GM10248 (cell line): ENCODE results near the gene BCL2A1.

Experiments
- CTCF ChIA-PET: fragments of 300-600 bp; sonication (Branson Sonifier 250); formaldehyde crosslinking; extraction: SDS; loops from one replicate; lab custom pipeline; 2021; ENCODE audit warnings: antibody characterized with exemption; lab: Yijun Ruan, JAX
- POLR2A ChIA-PET: fragments of 350-650 bp; sonication (Branson Sonifier 250); formaldehyde crosslinking; extraction: SDS; loops from one replicate; lab custom pipeline; 2020; ENCODE audit warnings: antibody characterized with exemption; lab: Yijun Ruan, JAX
- DNase-seq: peaks from one replicate; pipeline ENCODE4 v3.0.0; 2012; ENCODE audit errors: extremely low spot score
- TF ChIP-seq, protein P1 (sequence below): IDR thresholded peaks from 2 replicates; pipeline ENCODE4 v1.5.1; 2012; ENCODE audit warnings: mild to moderate bottlenecking, low read depth; ENCODE audit errors: extremely low read depth, missing control alignments, control extremely low read depth

Gene BCL2A1

DNA sequence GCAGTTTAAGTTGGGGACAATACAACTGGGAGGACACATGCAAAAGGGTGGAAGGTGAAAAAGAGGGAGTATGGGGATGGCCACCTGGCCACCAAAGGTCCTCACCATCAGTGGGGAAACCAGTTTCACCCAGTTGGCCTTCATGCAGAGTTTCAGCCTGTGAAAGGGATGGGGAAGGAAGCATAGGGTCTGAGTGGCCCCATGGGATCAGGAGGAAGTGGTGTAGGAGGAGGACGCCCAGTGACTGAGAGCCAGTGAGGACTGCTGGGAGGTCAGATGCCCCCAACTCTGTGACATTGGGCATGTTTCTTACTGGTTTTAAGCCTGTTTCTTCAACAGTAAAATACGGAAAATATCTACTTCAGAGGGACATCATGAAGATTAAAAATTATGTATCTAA is 16.3 kb downstream of the BCL2A1 start:
- TF ChIP-seq, protein P1, sequence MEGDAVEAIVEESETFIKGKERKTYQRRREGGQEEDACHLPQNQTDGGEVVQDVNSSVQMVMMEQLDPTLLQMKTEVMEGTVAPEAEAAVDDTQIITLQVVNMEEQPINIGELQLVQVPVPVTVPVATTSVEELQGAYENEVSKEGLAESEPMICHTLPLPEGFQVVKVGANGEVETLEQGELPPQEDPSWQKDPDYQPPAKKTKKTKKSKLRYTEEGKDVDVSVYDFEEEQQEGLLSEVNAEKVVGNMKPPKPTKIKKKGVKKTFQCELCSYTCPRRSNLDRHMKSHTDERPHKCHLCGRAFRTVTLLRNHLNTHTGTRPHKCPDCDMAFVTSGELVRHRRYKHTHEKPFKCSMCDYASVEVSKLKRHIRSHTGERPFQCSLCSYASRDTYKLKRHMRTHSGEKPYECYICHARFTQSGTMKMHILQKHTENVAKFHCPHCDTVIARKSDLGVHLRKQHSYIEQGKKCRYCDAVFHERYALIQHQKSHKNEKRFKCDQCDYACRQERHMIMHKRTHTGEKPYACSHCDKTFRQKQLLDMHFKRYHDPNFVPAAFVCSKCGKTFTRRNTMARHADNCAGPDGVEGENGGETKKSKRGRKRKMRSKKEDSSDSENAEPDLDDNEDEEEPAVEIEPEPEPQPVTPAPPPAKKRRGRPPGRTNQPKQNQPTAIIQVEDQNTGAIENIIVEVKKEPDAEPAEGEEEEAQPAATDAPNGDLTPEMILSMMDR, result no peak
- ChIA-PET CTCF (no interaction called here), POLR2A (no interaction called here)
- no peak for DNase-seq

DNA sequence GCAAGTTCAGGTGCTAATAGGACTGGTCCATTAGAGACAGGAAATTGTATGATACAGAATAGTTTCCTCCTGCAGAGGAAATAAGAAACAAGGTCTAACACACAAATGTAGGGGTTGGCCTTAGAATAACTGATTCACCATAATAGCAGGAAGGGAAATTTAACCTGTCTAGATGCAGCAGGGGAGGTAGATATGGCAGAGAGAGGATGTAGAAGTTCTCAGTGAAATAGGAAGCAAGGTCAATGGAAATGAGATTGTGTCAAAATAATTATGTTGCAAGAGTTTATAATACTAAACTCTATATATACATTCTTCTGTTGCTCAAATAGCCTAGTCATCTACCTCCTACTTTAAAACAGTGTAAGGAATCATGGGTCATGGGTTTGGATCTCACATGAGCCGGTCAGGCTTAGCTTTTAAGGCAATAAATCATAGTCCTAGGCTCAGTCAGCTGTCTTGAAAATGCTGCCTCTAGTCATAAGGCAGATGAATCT is 17.0 kb downstream of the BCL2A1 start:
- ChIA-PET POLR2A (no interaction called here), CTCF (no interaction called here)
- DNase-seq, result no peak
- TF ChIP-seq, protein P1, result no peak

DNA sequence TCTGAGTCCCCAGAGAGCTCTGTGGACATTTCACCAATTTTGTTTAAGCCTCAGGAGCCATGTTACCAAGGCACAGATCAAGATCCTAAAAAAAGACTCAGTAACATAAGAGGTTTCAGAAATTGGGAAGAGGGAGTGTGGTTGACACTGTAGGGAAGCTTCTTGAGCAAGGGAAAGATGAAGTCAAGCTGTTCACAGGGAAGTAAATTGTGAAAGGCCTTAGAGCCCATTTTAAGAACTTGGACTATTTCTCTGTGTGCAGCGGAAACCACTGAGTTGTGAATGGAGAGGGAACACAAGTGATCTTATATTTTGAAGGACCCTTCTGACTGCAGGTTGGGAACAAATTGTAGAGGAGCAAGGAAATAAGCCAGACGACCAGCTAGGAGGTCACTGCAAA is 18.7 kb downstream of the BCL2A1 start:
- ChIA-PET CTCF (interaction anchor here (1.3 to 1.4 kb wide), 2 partner anchors 8 to 41 kb away, joined by 3 to 6 read pairs; no protein-coding TSS in a partner anchor), POLR2A (interaction anchor here (1.2 kb wide), 1 partner anchor 29 kb away, joined by 3 read pairs; no protein-coding TSS in a partner anchor)
- no peak for DNase-seq
- TF ChIP-seq, protein P1, result no peak

DNA sequence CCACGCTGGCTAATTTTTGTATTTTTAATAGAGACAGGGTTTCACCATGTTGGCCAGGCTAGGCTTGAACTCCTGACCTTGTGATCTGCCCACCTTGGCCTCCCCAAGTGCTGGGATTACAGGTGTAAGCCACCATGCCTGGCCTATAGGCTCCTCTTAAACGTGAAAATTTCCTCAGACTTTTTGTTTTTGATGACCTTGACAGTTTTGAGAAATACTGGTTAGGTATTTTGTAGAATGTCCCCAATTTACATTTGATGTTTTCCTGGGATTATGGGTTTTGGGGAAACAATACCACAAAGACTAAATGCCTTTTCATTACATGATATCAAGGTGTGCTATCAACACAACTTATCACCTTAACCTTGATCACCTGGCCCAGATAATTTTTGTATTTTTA is 20.7 kb downstream of the BCL2A1 start:
- TF ChIP-seq, protein P1, result no peak
- ChIA-PET POLR2A (no interaction called here), CTCF (no interaction called here)
- no peak for DNase-seq

DNA sequence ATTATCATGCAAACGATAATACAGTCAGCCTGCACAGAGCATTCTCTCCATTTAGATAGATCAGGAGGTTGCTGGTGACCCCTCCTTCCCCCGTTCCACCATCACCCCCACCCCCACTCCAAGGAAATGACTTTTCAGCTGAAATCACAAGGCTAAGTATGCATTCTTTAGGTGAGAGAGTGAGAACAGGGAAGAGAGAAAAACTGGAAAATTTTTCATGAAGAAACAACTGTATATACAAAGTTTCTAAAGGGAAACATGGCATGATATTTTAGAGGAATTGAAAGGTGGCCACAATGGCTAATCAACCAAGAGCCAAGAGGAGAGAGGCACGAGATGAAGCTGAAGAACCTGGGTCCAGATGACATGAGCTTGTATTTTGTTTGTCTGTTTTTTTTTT is 22.2 kb downstream of the BCL2A1 start:
- no peak for DNase-seq
- POLR2A ChIA-PET, result interaction anchor here (1.7 kb wide), 1 partner anchor 25 kb away, joined by 5 read pairs; no protein-coding TSS in a partner anchor
- CTCF ChIA-PET, result interaction anchor here (0.7 to 1.5 kb wide), 6 partner anchors 9 to 565 kb away, joined by 3 to 4 read pairs (median 4); no protein-coding TSS in a partner anchor
- TF ChIP-seq, protein P1, result no peak

DNA sequence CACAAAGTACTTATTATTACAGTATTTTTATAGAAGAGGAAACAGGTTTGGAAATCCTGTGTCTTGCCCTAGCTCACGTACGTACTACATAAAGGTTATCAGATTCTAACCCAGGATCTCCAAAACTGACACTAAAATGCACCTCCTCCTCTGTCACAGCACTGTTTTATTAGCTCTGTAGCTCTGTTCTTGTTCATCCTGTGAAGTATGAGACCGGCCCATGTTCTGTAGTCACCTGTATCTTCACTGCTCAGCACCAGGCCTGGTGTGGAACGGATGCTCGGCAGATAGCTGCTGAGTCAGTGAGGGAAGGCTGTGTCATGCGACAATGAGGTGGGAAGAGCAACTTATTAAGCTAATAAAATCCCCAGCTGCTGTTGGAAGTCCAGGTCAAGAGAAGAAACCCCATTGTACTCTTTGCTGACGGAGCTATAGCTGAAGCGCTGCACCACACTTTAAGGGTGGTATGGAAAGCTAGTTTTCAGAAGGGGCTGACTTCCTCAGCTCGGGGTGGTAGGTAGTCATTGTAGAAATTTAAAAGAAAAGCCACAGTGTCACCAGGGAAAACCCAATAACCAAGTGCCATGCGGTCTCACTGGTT is 22.8 kb downstream of the BCL2A1 start:
- DNase-seq, result no peak
- ChIA-PET CTCF (interaction anchor here (0.7 to 1.5 kb wide), 6 partner anchors 8 to 565 kb away, joined by 3 to 4 read pairs (median 4); no protein-coding TSS in a partner anchor), POLR2A (interaction anchor here (1.7 kb wide), 1 partner anchor 25 kb away, joined by 5 read pairs; no protein-coding TSS in a partner anchor)
- TF ChIP-seq, protein P1, result no peak
